MCF 10A (cell line): Measurements from ENCODE around the gene PRCP. TPM values are rescaled to one million over a fixed set of nuclear protein-coding genes. Genes with fewer than 3 reads are reported as not detected.

ENCODE experiments used
- BruUV-seq: library from RNA; stranded (reverse); fragments of 400-500 nt; replicated peaks from 2 replicates; lab custom pipeline; 2021; lab: Mats Ljungman, UMichigan
- CTCF ChIA-PET: fragments of 300-600 bp; sonication (Branson Sonifier 250); formaldehyde crosslinking; extraction: SDS; loops from one replicate; lab custom pipeline; 2021; ENCODE audit warnings: antibody characterized with exemption, inconsistent platforms; lab: Yijun Ruan, JAX
- POLR2A ChIA-PET: fragments of 300-600, 350-650 bp; sonication (Branson Sonifier 250); formaldehyde crosslinking; extraction: SDS; loops from one replicate; lab custom pipeline; 2020; ENCODE audit warnings: antibody characterized with exemption, inconsistent platforms; lab: Yijun Ruan, JAX
- DNase-seq: peaks from one replicate; pipeline ENCODE4 v3.0.0-alpha.2; 2018; ENCODE audit not compliant: unreplicated experiment
- H3K27ac Mint-ChIP-seq: one replicate; pipeline ENCODE4 v1.8.0; 2022; ENCODE audit warnings: mild to moderate bottlenecking, low read depth, mixed read lengths; ENCODE audit not compliant: unreplicated experiment
- H3K27me3 Mint-ChIP-seq: one replicate; pipeline ENCODE4 v1.8.0; 2022; ENCODE audit warnings: mixed read lengths; ENCODE audit not compliant: insufficient read depth, unreplicated experiment
- H3K36me3 Mint-ChIP-seq: one replicate; pipeline ENCODE4 v1.8.0; 2022; ENCODE audit warnings: mild to moderate bottlenecking, moderate library complexity, mixed read lengths; ENCODE audit not compliant: insufficient read depth, unreplicated experiment
- H3K4me1 Mint-ChIP-seq: one replicate; pipeline ENCODE4 v1.8.0; 2022; ENCODE audit warnings: mixed read lengths; ENCODE audit not compliant: insufficient read depth, unreplicated experiment
- H3K4me3 Mint-ChIP-seq: one replicate; pipeline ENCODE4 v1.8.0; 2022; ENCODE audit warnings: mild to moderate bottlenecking, moderate library complexity, mixed read lengths; ENCODE audit not compliant: unreplicated experiment
- H3K9me3 Mint-ChIP-seq: one replicate; pipeline ENCODE4 v1.8.0; 2022; ENCODE audit warnings: mixed read lengths; ENCODE audit not compliant: unreplicated experiment
- CTCF ChIP-seq: fragments of 200-600 bp; IDR thresholded peaks from one replicate; pipeline ENCODE4 v1.8.0; 2022; ENCODE audit warnings: antibody characterized with exemption, mild to moderate bottlenecking; ENCODE audit not compliant: unreplicated experiment
- intact Hi-C: fragments of 100-400 bp; cut with micrococcal nuclease; formaldehyde crosslinking; loops from 2 replicates; pipeline ENCODE4 v1.14.1; 2022
- total RNA-seq: library from RNA; stranded (reverse); gene quantifications from 2 replicates; pipeline ENCODE4 v1.2.3, GENCODE V29; 2022

The PRCP gene
- total RNA-seq, 1 experiment from 2014 or later = 22.7 TPM

DNA sequence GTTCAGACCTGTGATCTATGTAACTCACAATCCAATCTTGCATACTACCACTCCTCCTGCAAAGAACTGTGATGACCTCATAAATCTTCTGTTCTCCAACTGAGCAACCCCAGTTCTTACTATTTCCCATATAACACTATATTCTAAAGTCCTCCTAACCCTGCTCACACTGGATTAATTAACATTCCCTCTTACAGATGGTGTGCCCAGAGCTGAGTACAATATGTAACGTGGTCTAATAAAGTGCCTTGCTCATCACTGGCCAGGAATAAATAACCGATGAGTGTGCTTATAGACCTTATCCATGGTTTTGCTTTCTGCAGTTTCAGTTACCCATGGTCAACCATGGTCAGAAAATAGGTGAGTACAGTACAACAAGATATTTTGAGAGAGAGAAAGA, 28.6 kb downstream of the PRCP start:
- H3K9me3 Mint-ChIP-seq = no peaks in the 10 kb centered on the region
- CTCF ChIA-PET = no interaction called here
- DNase-seq = no peak
- H3K27ac Mint-ChIP-seq = no peak overlapping the region
- no TSS peak for BruUV-seq
- H3K27me3 Mint-ChIP-seq = no peaks in the 10 kb centered on the region
- intact Hi-C loops = no loop called here
- TF ChIP-seq CTCF = no peak
- H3K4me3 Mint-ChIP-seq = no peak overlapping the region
- POLR2A ChIA-PET = no interaction called here
- H3K36me3 Mint-ChIP-seq = no peaks in the 10 kb centered on the region
- H3K4me1 Mint-ChIP-seq = peaks cover 16% of the 10 kb centered on the region

- Mint-ChIP-seq H3K9me3 (no peaks in the 10 kb centered on the region), H3K36me3 (no peaks in the 10 kb centered on the region), H3K4me3 (no peak overlapping the region), H3K27me3 (no peaks in the 10 kb centered on the region), H3K27ac (peak overlapping the region; percentile 9), H3K4me1 (peaks cover 16% of the 10 kb centered on the region)
- TF ChIP-seq CTCF = no peak
- BruUV-seq = no TSS peak
- ChIA-PET CTCF (interaction anchor here (0.6 to 6.3 kb wide), 6 partner anchors 9 to 1676 kb away, joined by 3 to 101 read pairs (median 4); partner anchors contain the start of genes DDIAS and PRCP), POLR2A (interaction anchor here (0.6 to 4.1 kb wide), 7 partner anchors 11 to 416 kb away, joined by 3 to 75 read pairs (median 3); partner anchors contain the start of genes CCDC90B, DDIAS, PRCP and RAB30)
- intact Hi-C loops = loop anchor here (2.0 to 5.0 kb wide), 2 partner anchors 203 to 951 kb away; partner anchors contain the start of gene RAB30
- DNase-seq = peak; percentile 20
These were observed 30.6 kb downstream of the PRCP start for GRCh38 chr11:82869657-82870056.

GRCh38 chr11:82867495-82868082, 32.6 kb downstream of the PRCP start:
- intact Hi-C loops = loop anchor here (1.0 to 5.0 kb wide), 5 partner anchors 33 to 953 kb away; partner anchors contain the start of genes PRCP and RAB30
- Mint-ChIP-seq H3K4me3 (no peak overlapping the region), H3K36me3 (no peaks in the 10 kb centered on the region), H3K27ac (no peak overlapping the region), H3K27me3 (no peaks in the 10 kb centered on the region), H3K4me1 (peaks cover 23% of the 10 kb centered on the region), H3K9me3 (no peaks in the 10 kb centered on the region)
- TF ChIP-seq CTCF = peak; percentile 75
- BruUV-seq = no TSS peak
- peak; percentile 71 for DNase-seq
- CTCF ChIA-PET = interaction anchor here (0.6 to 6.3 kb wide), 74 partner anchors 9 to 1543 kb away, joined by 3 to 101 read pairs (median 4); partner anchors contain the start of genes ANKRD42, DDIAS and PRCP
- POLR2A ChIA-PET = interaction anchor here (0.5 to 4.1 kb wide), 5 partner anchors 32 to 327 kb away, joined by 3 to 75 read pairs (median 3); partner anchors contain the start of genes DDIAS, PRCP and RAB30

- Mint-ChIP-seq H3K4me3 (no peak overlapping the region), H3K27ac (no peak overlapping the region), H3K36me3 (no peaks in the 10 kb centered on the region), H3K9me3 (no peaks in the 10 kb centered on the region), H3K4me1 (peaks cover 23% of the 10 kb centered on the region), H3K27me3 (no peaks in the 10 kb centered on the region)
- DNase-seq = no peak
- ChIA-PET CTCF (interaction anchor here (0.6 to 6.3 kb wide), 10 partner anchors 14 to 385 kb away, joined by 3 to 101 read pairs (median 10); partner anchors contain the start of genes DDIAS and PRCP), POLR2A (no interaction called here)
- intact Hi-C loops = loop anchor here (5.0 kb wide), 1 partner anchor 206 kb away; the partner anchor contains the start of gene RAB30
- no peak for TF ChIP-seq CTCF
- no TSS peak for BruUV-seq
These were observed 34.4 kb downstream of the PRCP start for GRCh38 chr11:82865841-82866240.
